B cell (primary cell): ENCODE measurements around the gene DDX54. TPM values are rescaled to one million over a fixed set of nuclear protein-coding genes. Genes with fewer than 3 reads are reported as not detected.

Experiments
- ATAC-seq: fragments of 200-7000 bp; cut with Tn5 transposase; one replicate; pipeline ENCODE4 v1.10.0; 2021; ENCODE audit warnings: low read depth, mild to moderate bottlenecking, moderate number of reproducible peaks, moderate library complexity
- CTCF ChIA-PET: fragments of 350-600 bp; sonication (Branson Sonifier 250); formaldehyde crosslinking; loops from one replicate; lab custom pipeline; 2021; ENCODE audit warnings: antibody characterized with exemption, inconsistent platforms; lab: Charles Lee
- POLR2A ChIA-PET: fragments of 350-600 bp; sonication (Branson Sonifier 250); formaldehyde crosslinking; loops from one replicate; lab custom pipeline; 2021; ENCODE audit warnings: antibody characterized with exemption; lab: Charles Lee
- DNase-seq: peaks from one replicate; pipeline ENCODE4 v3.0.0; 2013
- H2AFZ ChIP-seq: 2 replicates; pipeline ENCODE4 v1.6.1; 2012; ENCODE audit warnings: mild to moderate bottlenecking, low read depth, low read length; ENCODE audit not compliant: insufficient read depth, poor library complexity, severe bottlenecking
- H3K27ac ChIP-seq, 2 donors: 1 replicate in 1 of 2; 2 replicates in 1 of 2; pipeline ENCODE4 v1.5.1; 2012 to 2013; ENCODE audit warnings: low read length in 2 of 2, mild to moderate bottlenecking in 2 of 2, moderate library complexity in 1 of 2
- H3K27me3 ChIP-seq, 4 experiments: fragments of 200-600 bp in 1 of 4; sonication (generic) in 1 of 4; replicated peaks in 1 of 4; 1 replicate in 2 of 4; 2 replicates in 2 of 4; pipeline versions ENCODE4 v1.6.1 to v1.7.0; 2013 to 2016; ENCODE audit warnings: low read length in 3 of 4, mild to moderate bottlenecking in 2 of 4, mixed read lengths in 1 of 4, moderate library complexity in 1 of 4; ENCODE audit not compliant: insufficient read depth in 4 of 4, control insufficient read depth in 3 of 4; ENCODE audit errors: control extremely low read depth in 1 of 4
- H3K36me3 ChIP-seq, 2 experiments: replicated peaks in 1 of 2; 1 replicate in 1 of 2; 2 replicates in 1 of 2; pipeline versions ENCODE4 v1.6.1 to v1.7.1; 2013; ENCODE audit warnings: low read length in 1 of 2; ENCODE audit not compliant: insufficient read depth in 2 of 2, control insufficient read depth in 1 of 2; ENCODE audit errors: control extremely low read depth in 1 of 2, extremely low read depth in 1 of 2
- H3K4me1 ChIP-seq, 2 donors: fragments of 200-600 bp in 1 of 2; sonication (generic) in 1 of 2; 1 replicate in 1 of 2; 2 replicates in 1 of 2; pipeline versions ENCODE4 v1.5.1 to v1.6.1; 2013 to 2017; ENCODE audit warnings: low read length in 2 of 2; ENCODE audit not compliant: control insufficient read depth in 2 of 2, insufficient read depth in 2 of 2
- H3K4me2 ChIP-seq: replicated peaks from 2 replicates; pipeline ENCODE3; 2012; ENCODE audit warnings: mild to moderate bottlenecking, low read depth, low read length; ENCODE audit not compliant: poor library complexity, severe bottlenecking
- H3K4me3 ChIP-seq, 5 experiments: fragments of 200-600 bp in 1 of 5; sonication (generic) in 1 of 5; 1 replicate in 3 of 5; 2 replicates in 2 of 5; pipeline versions ENCODE4 v1.5.1 to v1.7.0; 2011 to 2016; ENCODE audit warnings: low read length in 4 of 5, mild to moderate bottlenecking in 4 of 5, low read depth in 2 of 5, control low read depth in 1 of 5, moderate library complexity in 1 of 5; ENCODE audit not compliant: insufficient read depth in 1 of 5; ENCODE audit errors: control extremely low read depth in 1 of 5, extremely low read depth in 1 of 5
- H3K79me2 ChIP-seq: fragments of 200-600 bp; sonication (generic); one replicate; pipeline ENCODE4 v1.6.0; 2016; ENCODE audit warnings: low read length; ENCODE audit not compliant: control insufficient read depth, insufficient read depth
- H3K9ac ChIP-seq: fragments of 200-600 bp; sonication (generic); 2 replicates; pipeline ENCODE4 v1.6.1; 2017; ENCODE audit warnings: mild to moderate bottlenecking, low read length, moderate library complexity
- H3K9me3 ChIP-seq, 3 donors: one replicate each; pipeline versions ENCODE4 v1.6.1 to v1.7.1; 2013; ENCODE audit warnings: low read length in 2 of 3; ENCODE audit not compliant: control insufficient read depth in 2 of 3, insufficient read depth in 1 of 3; ENCODE audit errors: control extremely low read depth in 1 of 3
- H4K20me1 ChIP-seq: 2 replicates; pipeline ENCODE4 v1.6.0; 2012; ENCODE audit warnings: mild to moderate bottlenecking, low read length; ENCODE audit not compliant: insufficient read depth, control insufficient read depth, poor library complexity, severe bottlenecking
- H3K27ac Mint-ChIP-seq: one replicate; pipeline ENCODE4 v1.8.0; 2021; ENCODE audit warnings: mixed read lengths
- H3K27me3 Mint-ChIP-seq: one replicate; pipeline ENCODE4 v1.8.0; 2021; ENCODE audit warnings: mixed read lengths
- H3K4me1 Mint-ChIP-seq: one replicate; pipeline ENCODE4 v1.8.0; 2021; ENCODE audit warnings: mixed read lengths
- H3K4me3 Mint-ChIP-seq: one replicate; pipeline ENCODE4 v1.8.0; 2021; ENCODE audit warnings: mixed read lengths
- H3K9me3 Mint-ChIP-seq: one replicate; pipeline ENCODE4 v1.8.0; 2022; ENCODE audit warnings: mixed read lengths; ENCODE audit not compliant: insufficient read depth
- CTCF ChIP-seq: fragments of 200-600 bp; IDR thresholded peaks from one replicate; pipeline ENCODE4 v1.8.0; 2022; ENCODE audit warnings: antibody characterized with exemption, mild to moderate bottlenecking
- EZH2 ChIP-seq: IDR thresholded peaks from 2 replicates; pipeline ENCODE4 v1.6.1; 2012; ENCODE audit warnings: borderline replicate concordance, low read depth, mild to moderate bottlenecking, moderate library complexity, low read length; ENCODE audit not compliant: insufficient read depth, poor library complexity, severe bottlenecking
- whole genome bisulfite sequencing: methylation state at CpG from one replicate; pipeline ENCODE4 v1.1.5; 2013; ENCODE audit warnings: missing lambda C conversion rate; ENCODE audit not compliant: insufficient coverage; 5-methylcytosine and 5-hydroxymethylcytosine counted together
- intact Hi-C: fragments of 100-400 bp; cut with micrococcal nuclease; formaldehyde crosslinking; loops from one replicate; pipeline ENCODE4 v1.10.0; 2022
- polyA plus RNA-seq: library from polyadenylated mRNA; depleted of rRNA; stranded (reverse); fragments of >200 nt; gene quantifications from 2 replicates; pipeline ENCODE4 v1.2.3, GENCODE V29; 2012
- total RNA-seq, 2 donors: library from RNA; stranded (reverse); fragments of 120-200 nt in 1 of 2; gene quantifications; 1 replicate in 1 of 2; 2 replicates in 1 of 2; pipeline versions ENCODE4 v1.2.3 to v1.2.4, GENCODE V29; 2013 to 2022

DDX54 gene
- total and polyA plus RNA-seq, 2 donors (not counting 1 experiment from before 2014, with no cell fraction given) = 55.4 to 101 TPM

- no peaks in the 10 kb centered on the region for H3K4me1 ChIP-seq
- H3K4me2 ChIP-seq = no peak overlapping the region
- CTCF ChIA-PET = interaction anchor here (1.0 to 4.9 kb wide), 3 partner anchors 13 to 112 kb away, joined by 4 to 28 read pairs (median 5); no protein-coding TSS in a partner anchor
- H3K27ac ChIP-seq = no peak overlapping the region
- no peak overlapping the region for H3K27ac Mint-ChIP-seq
- no peaks in the 10 kb centered on the region for H3K27me3 ChIP-seq
- peak; percentile 45 for DNase-seq
- H3K4me1 Mint-ChIP-seq = peaks cover 4% of the 10 kb centered on the region
- 68% methylated on average over 13 of the region's 26 CpGs for WGBS
- H2AFZ ChIP-seq = no peak overlapping the region
- H3K79me2 ChIP-seq = no peaks in the 10 kb centered on the region
- TF ChIP-seq CTCF (no peak), EZH2 (no peak)
- POLR2A ChIA-PET = interaction anchor here (0.7 kb wide), 1 partner anchor 9 kb away, joined by 3 read pairs; no protein-coding TSS in a partner anchor
- H3K4me3 ChIP-seq = no peak overlapping the region
- H4K20me1 ChIP-seq = peaks cover 45% of the 10 kb centered on the region
- H3K4me3 Mint-ChIP-seq = no peak overlapping the region
- H3K9ac ChIP-seq = no peak overlapping the region
- no peaks in the 10 kb centered on the region for H3K9me3 ChIP-seq
- peak; percentile 73 for ATAC-seq
- H3K36me3 ChIP-seq = peaks cover 1 to 72% of the 10 kb centered on the region in 2 experiments
- intact Hi-C loops = no loop called here
- no peaks in the 10 kb centered on the region for H3K9me3 Mint-ChIP-seq
- no peaks in the 10 kb centered on the region for H3K27me3 Mint-ChIP-seq
Measured at GRCh38 chr12:113161415-113162016, 23.8 kb downstream of the DDX54 start.

GRCh38 chr12:113159937-113160336 lies 25.3 kb downstream of the DDX54 start:
- Histone ChIP-seq H2AFZ (no peak overlapping the region), H3K4me1 (peaks cover 5 to 7% of the 10 kb centered on the region in 2 donors), H3K4me3 (no peak overlapping the region), H3K9me3 (no peaks in the 10 kb centered on the region), H3K27ac (no peak overlapping the region), H4K20me1 (peaks cover 43% of the 10 kb centered on the region), H3K36me3 (peaks cover 0 to 56% of the 10 kb centered on the region in 2 experiments), H3K79me2 (no peaks in the 10 kb centered on the region), H3K9ac (no peak overlapping the region), H3K4me2 (no peak overlapping the region), H3K27me3 (peaks cover 0 to 7% (median 0%) of the 10 kb centered on the region in 4 experiments)
- intact Hi-C loops = loop anchor here (10.0 kb wide), 1 partner anchor 255 kb away; the partner anchor contains the start of gene OAS1
- no peak for ATAC-seq
- TF ChIP-seq EZH2 (no peak), CTCF (no peak)
- no peak for DNase-seq
- Mint-ChIP-seq H3K4me3 (no peak overlapping the region), H3K27ac (no peak overlapping the region), H3K4me1 (peaks cover 8% of the 10 kb centered on the region), H3K27me3 (no peaks in the 10 kb centered on the region), H3K9me3 (no peaks in the 10 kb centered on the region)
- CTCF ChIA-PET = interaction anchor here (1.0 to 7.4 kb wide), 4 partner anchors 13 to 111 kb away, joined by 3 to 73 read pairs (median 4); no protein-coding TSS in a partner anchor
- POLR2A ChIA-PET = interaction anchor here (0.6 kb wide), 1 partner anchor 8 kb away, joined by 3 read pairs; no protein-coding TSS in a partner anchor
- WGBS = 100% methylated on average over 2 of the region's 7 CpGs
